GM18520 (cell line): ENCODE measurements around the gene ATP5F1C.

Source experiments
- ATAC-seq: cut with Tn5 transposase; IDR thresholded peaks from one replicate; pipeline ENCODE4 v1.9.1; 2021; ENCODE audit not compliant: unreplicated experiment

The ATP5F1C gene

GRCh38 chr10:7836571-7836970 lies 48.6 kb downstream of the ATP5F1C start:
- ATAC-seq = no peak

GRCh38 chr10:7846591-7846990 lies 58.6 kb downstream of the ATP5F1C start:
- ATAC-seq = no peak

GRCh38 chr10:7853226-7853842 lies 65.4 kb downstream of the ATP5F1C start:
- no peak for ATAC-seq

- ATAC-seq = no peak
These were observed 65.9 kb downstream of the ATP5F1C start for GRCh38 chr10:7853890-7854289.

- ATAC-seq = no peak
These were observed 67.2 kb downstream of the ATP5F1C start for GRCh38 chr10:7855205-7855604.

GRCh38 chr10:7856678-7857077 lies 68.7 kb downstream of the ATP5F1C start:
- ATAC-seq = no peak

- no peak for ATAC-seq
These were observed 69.3 kb downstream of the ATP5F1C start for GRCh38 chr10:7857262-7857661.
